GM19193 (cell line): ENCODE measurements around the gene ASF1B.

Experiments
- POLR2A ChIP-seq: IDR thresholded peaks from 4 replicates; pipeline ENCODE4 v1.6.1; 2011; ENCODE audit not compliant: insufficient read depth, insufficient read length; ENCODE audit errors: extremely low read depth

ASF1B gene

GRCh38 chr19:14136509-14137281 lies at the start of gene ASF1B:
Gene ASF1B, minus strand, starts transcription at chr19:14136589. Its CDS starts 133 bp downstream, at chr19:14136456.
- TF ChIP-seq POLR2A, result peak; percentile 94

- TF ChIP-seq POLR2A, result no peak
Measured at GRCh38 chr19:14185158-14185557, 48.8 kb upstream of the ASF1B start.

DNA sequence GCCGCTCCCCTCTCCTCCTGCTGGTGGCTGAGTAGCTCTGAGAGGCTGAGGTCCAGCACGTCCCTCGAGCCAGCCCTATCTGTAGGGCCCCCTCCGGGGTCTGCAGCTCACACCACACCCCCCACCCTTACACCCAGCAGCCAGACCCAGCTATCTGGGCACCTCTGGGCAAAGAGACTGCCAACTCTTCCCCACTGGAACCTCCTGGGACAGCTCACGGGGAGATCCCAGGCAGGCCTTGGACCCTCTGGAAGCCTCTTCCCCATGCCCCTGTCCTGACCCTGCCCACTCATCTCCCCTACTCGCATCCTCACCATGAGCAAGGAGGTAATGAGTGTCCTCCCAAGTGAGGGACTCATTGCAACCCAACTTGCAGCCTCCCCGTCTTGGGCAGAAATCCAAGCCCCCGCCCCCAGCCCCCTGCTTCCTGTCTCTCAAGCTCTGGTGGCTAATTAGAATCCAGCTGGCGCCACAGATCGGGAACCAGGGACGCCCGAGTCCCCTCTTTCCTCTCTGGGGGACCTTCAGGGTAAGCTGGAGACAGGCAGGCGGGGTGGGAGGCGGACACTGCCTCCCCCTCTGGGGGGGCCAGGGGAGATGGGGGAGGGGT lies 47.5 kb upstream of the ASF1B start:
- no peak for TF ChIP-seq POLR2A

DNA sequence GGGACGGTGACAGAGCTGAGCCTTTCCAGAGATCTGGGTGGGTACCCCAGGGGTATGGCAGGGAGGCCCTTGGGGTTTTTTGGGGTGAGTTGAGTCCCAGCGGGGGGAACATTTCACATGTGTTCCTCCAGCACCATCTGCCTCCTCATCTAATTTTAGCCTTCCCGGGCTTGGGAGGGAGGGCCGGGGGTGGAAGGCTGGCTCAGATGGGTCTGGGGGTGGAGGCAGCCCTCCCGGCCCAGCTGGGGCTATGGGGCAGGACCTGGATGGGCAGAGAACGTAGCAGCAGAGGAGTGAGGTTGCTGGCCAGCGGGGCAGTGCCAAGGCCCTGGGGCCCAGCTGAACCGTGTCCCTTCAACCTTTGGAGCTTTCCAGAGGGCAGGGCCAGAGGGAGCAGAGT lies 46.1 kb upstream of the ASF1B start:
- TF ChIP-seq POLR2A, result no peak

DNA sequence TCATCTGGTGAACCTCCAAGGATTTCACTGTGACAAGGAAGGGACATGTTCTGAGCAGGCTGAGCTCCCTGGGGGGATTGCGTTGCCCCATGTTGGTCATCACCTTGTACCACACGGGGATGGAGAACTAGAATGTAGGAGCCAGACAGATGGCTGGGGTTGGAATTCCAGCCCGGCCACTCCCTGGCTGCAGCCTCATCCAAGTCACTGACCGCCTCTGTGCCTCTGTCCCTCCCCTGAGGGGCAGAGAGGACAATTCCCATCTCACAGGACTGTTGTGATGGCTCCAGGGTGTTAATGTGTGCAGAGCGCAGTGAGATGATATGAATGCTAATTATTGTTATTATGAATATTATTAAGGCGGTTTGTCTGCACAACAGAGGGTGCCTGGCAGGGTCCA lies 45.5 kb upstream of the ASF1B start:
- TF ChIP-seq POLR2A, result no peak

- TF ChIP-seq POLR2A, result no peak
Measured at GRCh38 chr19:14177496-14178074, 41.2 kb upstream of the ASF1B start.

GRCh38 chr19:14175351-14175792 lies 39.0 kb upstream of the ASF1B start:
- TF ChIP-seq POLR2A, result no peak

- TF ChIP-seq POLR2A, result no peak
Measured at GRCh38 chr19:14174883-14175282, 38.5 kb upstream of the ASF1B start.

DNA sequence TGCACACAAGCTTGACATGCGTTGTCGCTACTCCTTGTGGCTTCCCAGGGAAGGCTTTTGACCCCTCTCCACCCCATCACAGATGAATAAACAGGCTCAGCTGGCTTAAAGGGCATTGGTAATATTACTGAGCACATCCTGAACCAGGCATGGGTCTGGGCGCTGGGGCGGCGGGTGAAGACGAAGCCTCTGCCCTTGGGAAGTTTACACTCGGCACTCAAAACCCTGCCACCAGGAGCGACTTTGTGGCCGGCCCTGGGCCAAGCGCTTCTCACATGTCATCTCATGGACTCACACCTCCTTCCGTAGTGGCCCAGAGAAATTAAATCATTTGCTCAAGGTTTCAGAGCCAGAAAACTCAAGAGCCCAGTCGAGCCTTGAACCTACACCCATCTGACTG lies 32.6 kb upstream of the ASF1B start:
- no peak for TF ChIP-seq POLR2A

- TF ChIP-seq POLR2A, result no peak
Measured at GRCh38 chr19:14168259-14168972, 32.0 kb upstream of the ASF1B start.

GRCh38 chr19:14167576-14168138 lies 31.3 kb upstream of the ASF1B start:
- TF ChIP-seq POLR2A, result no peak

GRCh38 chr19:14166999-14167575 lies 30.7 kb upstream of the ASF1B start:
- no peak for TF ChIP-seq POLR2A

GRCh38 chr19:14165990-14166830 lies 29.8 kb upstream of the ASF1B start:
- no peak for TF ChIP-seq POLR2A
